Activated CD8-positive, alpha-beta T cell treated with anti-CD3 and anti-CD28 coated beads for 36 hours (primary cell): ENCODE data around the gene AATK. TPM values are rescaled to one million over a fixed set of nuclear protein-coding genes. Genes with fewer than 3 reads are reported as not detected.

Experiments used
- ATAC-seq: fragments of 200-7000 bp; cut with Tn5 transposase; one replicate; pipeline ENCODE4 v1.10.0; 2021; ENCODE audit warnings: mild to moderate bottlenecking, moderate library complexity
- CTCF ChIA-PET: fragments of 350-600 bp; sonication (Branson Sonifier 250); formaldehyde crosslinking; loops from one replicate; lab custom pipeline; 2021; ENCODE audit warnings: antibody characterized with exemption; lab: Charles Lee
- POLR2A ChIA-PET: fragments of 350-600 bp; sonication (Branson Sonifier 250); formaldehyde crosslinking; loops from one replicate; lab custom pipeline; 2021; ENCODE audit warnings: antibody characterized with exemption; lab: Charles Lee
- DNase-seq: peaks from one replicate; pipeline ENCODE4 v3.0.0-alpha.2; 2020
- H3K27ac Mint-ChIP-seq: one replicate; pipeline ENCODE4 v1.8.0; 2021; ENCODE audit warnings: mild to moderate bottlenecking, mixed read lengths
- H3K27me3 Mint-ChIP-seq: one replicate; pipeline ENCODE4 v1.8.0; 2021; ENCODE audit warnings: mixed read lengths
- H3K36me3 Mint-ChIP-seq: one replicate; pipeline ENCODE4 v1.8.0; 2021; ENCODE audit warnings: low read depth, mixed read lengths
- H3K4me1 Mint-ChIP-seq: one replicate; pipeline ENCODE4 v1.8.0; 2021; ENCODE audit warnings: low read depth, mixed read lengths
- H3K4me3 Mint-ChIP-seq: one replicate; pipeline ENCODE4 v1.8.0; 2021; ENCODE audit warnings: mild to moderate bottlenecking, moderate library complexity, mixed read lengths
- H3K9me3 Mint-ChIP-seq: one replicate; pipeline ENCODE4 v1.8.0; 2021; ENCODE audit warnings: mixed read lengths
- intact Hi-C: fragments of 100-400 bp; cut with micrococcal nuclease; formaldehyde crosslinking; loops from one replicate; pipeline ENCODE4 v1.10.0; 2022
- total RNA-seq, 2 experiments: library from RNA; stranded (reverse); gene quantifications; one replicate each; pipeline ENCODE4 v1.2.3, GENCODE V29; 2021
- TF ChIP-seq, protein P1 (sequence below): fragments of 200-600 bp; IDR thresholded peaks from one replicate; pipeline ENCODE4 v1.8.0; 2022; ENCODE audit warnings: antibody characterized with exemption, mild to moderate bottlenecking

Gene AATK
- total RNA-seq, 2 experiments from 2014 or later: 0.63 to 0.98 TPM

DNA sequence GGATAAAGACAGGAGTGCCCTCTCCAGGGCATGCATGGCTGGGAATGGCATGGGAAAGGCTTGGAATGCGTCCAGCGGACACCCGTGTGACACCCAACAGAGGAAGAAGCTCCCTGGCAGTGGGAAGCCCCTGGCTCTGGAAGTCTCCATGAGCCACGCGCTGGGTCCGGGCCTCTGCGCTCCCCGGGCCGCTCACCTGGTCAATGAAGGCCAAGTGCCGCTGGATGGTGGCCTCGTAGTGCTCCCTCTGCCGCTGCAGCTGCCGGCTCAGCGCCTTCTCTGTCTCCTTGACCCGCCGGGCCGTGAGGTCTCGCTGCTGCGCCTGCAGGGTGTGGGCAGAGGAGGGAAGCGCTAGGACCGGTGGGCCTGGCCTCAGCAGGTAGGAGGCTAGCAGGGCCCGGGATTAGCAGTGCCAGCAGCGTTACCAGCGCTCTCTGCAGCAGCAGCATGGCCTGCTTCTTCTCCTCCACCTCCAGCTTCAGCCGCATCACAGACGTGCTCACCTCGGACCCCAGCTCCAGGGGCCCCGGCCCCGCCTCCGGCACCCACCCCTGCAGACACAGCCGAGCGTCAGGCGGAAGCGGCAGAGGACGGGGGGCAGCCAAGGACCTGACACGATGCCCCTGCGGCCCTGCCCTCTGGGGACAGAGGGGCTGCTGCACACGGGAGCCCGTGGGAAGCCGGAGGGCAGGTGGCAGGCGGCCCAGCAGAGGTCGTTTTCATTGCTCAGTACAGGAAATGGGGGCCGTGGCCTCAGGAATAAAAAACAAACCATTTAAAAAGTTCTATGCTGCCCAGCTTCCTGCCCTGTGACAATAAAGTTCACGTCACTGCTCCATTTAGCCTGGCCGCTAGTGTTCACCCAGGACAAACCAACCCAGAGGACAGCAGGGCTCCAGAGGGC is 30.7 kb upstream of the AATK start:
- no peaks in the 10 kb centered on the region for H3K4me1 Mint-ChIP-seq
- intact Hi-C loops: no loop called here
- no peaks in the 10 kb centered on the region for H3K36me3 Mint-ChIP-seq
- no peaks in the 10 kb centered on the region for H3K9me3 Mint-ChIP-seq
- ChIA-PET POLR2A (no interaction called here), CTCF (no interaction called here)
- no peak for ATAC-seq
- H3K27ac Mint-ChIP-seq: no peak overlapping the region
- no peaks in the 10 kb centered on the region for H3K27me3 Mint-ChIP-seq
- DNase-seq: no peak
- TF ChIP-seq, protein P1, sequence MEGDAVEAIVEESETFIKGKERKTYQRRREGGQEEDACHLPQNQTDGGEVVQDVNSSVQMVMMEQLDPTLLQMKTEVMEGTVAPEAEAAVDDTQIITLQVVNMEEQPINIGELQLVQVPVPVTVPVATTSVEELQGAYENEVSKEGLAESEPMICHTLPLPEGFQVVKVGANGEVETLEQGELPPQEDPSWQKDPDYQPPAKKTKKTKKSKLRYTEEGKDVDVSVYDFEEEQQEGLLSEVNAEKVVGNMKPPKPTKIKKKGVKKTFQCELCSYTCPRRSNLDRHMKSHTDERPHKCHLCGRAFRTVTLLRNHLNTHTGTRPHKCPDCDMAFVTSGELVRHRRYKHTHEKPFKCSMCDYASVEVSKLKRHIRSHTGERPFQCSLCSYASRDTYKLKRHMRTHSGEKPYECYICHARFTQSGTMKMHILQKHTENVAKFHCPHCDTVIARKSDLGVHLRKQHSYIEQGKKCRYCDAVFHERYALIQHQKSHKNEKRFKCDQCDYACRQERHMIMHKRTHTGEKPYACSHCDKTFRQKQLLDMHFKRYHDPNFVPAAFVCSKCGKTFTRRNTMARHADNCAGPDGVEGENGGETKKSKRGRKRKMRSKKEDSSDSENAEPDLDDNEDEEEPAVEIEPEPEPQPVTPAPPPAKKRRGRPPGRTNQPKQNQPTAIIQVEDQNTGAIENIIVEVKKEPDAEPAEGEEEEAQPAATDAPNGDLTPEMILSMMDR: no peak
- H3K4me3 Mint-ChIP-seq: no peak overlapping the region

DNA sequence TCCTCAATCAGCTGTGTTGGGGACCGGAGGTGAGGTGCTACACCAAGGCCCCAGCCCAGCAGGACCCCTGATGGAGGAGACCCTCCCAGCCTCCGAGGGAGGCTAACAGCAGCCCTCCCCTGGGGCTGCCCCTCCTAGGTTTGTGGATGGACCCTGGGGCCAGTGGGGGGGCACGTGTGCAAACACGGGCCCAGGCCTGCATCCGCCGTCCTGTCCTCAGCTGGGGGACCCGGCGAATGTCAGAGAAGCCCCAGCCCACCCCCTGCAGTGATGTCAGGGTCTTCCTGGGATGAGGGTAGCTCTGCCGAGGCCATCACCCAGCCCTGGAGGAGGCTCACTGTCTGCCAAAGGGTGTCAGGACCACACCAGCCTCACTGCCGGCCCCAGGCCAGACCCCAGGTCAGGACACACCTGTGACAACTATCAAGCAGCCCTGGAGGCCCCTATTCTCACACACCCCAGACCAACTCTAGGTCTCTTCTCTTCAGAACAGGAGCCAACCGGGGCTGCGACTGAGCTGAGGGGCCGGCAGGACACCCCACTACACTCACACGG is 30.0 kb upstream of the AATK start:
- Mint-ChIP-seq H3K9me3 (no peaks in the 10 kb centered on the region), H3K4me3 (no peak overlapping the region), H3K4me1 (no peaks in the 10 kb centered on the region), H3K36me3 (no peaks in the 10 kb centered on the region), H3K27ac (no peak overlapping the region), H3K27me3 (no peaks in the 10 kb centered on the region)
- DNase-seq: no peak
- ChIA-PET CTCF (no interaction called here), POLR2A (no interaction called here)
- no peak for ATAC-seq
- TF ChIP-seq, protein P1: no peak
- intact Hi-C loops: no loop called here

DNA sequence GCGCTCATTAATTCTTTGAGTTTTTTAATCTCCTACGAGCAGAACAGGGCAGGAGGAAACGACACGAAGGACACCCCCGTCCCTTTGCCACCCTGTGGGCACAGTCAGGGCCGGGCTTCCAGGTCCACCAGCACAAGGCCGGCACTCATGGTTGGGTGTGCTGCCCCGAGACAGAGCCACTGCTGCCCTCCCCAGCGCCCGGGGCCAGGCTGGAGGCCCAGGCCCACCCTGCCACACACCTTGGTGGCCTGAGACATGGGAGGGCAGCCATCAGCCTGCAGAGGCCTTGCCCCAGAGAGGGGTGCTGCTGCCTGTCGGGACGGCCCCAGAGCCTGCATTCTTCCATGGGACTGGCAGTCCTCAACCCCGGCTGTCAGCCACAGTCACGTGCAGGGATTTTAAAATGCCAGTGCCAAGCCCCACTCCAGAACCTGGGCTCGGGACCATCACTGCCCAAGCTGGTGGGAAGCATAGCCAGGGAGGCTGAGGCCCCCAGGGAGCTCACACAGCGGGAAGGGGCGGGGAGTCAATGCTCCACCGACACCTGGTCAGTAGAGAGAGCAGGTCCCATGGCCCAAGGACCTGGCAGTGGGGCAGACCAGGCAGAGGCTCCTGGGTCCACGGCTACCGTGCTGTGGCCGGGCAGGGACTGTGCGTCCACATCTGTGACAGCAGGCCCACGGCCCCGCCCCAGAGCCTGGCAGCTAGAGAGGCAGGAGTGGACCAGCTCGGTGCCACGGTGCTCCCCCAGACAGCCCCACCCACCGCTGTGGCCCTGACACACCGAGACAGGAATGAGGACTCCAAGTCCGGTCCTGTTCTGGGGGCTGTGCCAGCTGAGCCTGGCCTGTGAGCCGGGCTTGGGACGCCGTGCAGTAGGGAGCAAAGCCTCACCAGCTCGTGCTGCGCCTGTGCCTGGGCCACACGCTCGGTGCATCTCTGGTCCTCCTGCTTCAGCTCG is 29.2 kb upstream of the AATK start:
- Mint-ChIP-seq H3K9me3 (no peaks in the 10 kb centered on the region), H3K4me1 (no peaks in the 10 kb centered on the region), H3K27ac (no peak overlapping the region), H3K36me3 (no peaks in the 10 kb centered on the region), H3K4me3 (no peak overlapping the region), H3K27me3 (no peaks in the 10 kb centered on the region)
- ATAC-seq: no peak
- DNase-seq: no peak
- ChIA-PET CTCF (no interaction called here), POLR2A (no interaction called here)
- TF ChIP-seq, protein P1: no peak
- intact Hi-C loops: no loop called here

DNA sequence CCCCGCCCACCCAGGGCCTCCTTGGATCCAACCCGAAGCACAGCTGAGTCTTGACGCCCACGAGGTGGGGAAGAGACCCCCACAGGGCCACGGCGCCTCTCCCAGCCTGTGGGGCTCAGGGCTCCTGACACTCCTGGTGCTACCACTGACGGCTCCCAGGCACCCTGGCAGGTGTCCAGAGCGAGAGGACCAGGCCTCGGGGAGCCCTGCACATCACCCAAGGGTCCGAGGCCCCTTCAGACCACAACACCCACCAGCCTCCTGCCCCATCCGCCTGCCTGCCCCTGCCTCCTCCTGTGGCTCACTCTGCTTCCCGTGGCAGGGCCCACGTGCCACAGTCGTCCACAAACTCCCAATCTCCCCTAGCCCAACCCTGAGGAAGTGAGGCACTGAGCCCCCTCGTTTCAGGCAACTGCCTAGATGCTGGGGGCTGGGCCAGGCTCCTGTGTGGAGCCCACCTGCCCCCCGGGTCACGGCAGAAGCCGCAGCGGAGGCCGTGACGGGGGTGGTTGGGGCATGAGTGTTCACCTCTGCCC is 28.3 kb upstream of the AATK start:
- H3K9me3 Mint-ChIP-seq: no peaks in the 10 kb centered on the region
- no peak overlapping the region for H3K27ac Mint-ChIP-seq
- no peak for DNase-seq
- intact Hi-C loops: no loop called here
- H3K27me3 Mint-ChIP-seq: no peaks in the 10 kb centered on the region
- H3K4me3 Mint-ChIP-seq: no peak overlapping the region
- ChIA-PET CTCF (no interaction called here), POLR2A (no interaction called here)
- TF ChIP-seq, protein P1: no peak
- no peak for ATAC-seq
- H3K4me1 Mint-ChIP-seq: no peaks in the 10 kb centered on the region
- no peaks in the 10 kb centered on the region for H3K36me3 Mint-ChIP-seq
